Activated naive CD4-positive, alpha-beta T cell treated with anti-CD3 and anti-CD28 coated beads for 36 hours (primary cell): ENCODE data around the gene IGF2BP1. TPM values are rescaled to one million over a fixed set of nuclear protein-coding genes. Genes with fewer than 3 reads are reported as not detected.
"Not testable (repeated sequence)": the region's sequence is repeated elsewhere in the genome, so short reads cannot be mapped to it uniquely, and the experiment has no call there.

Source experiments
- CTCF ChIA-PET: fragments of 350-600 bp; sonication (Branson Sonifier 250); formaldehyde crosslinking; loops from one replicate; lab custom pipeline; 2021; ENCODE audit warnings: antibody characterized with exemption; lab: Charles Lee
- DNase-seq: peaks from one replicate; pipeline ENCODE4 v3.0.0-alpha.2; 2020
- H3K27ac Mint-ChIP-seq: one replicate; pipeline ENCODE4 v1.8.0; 2021; ENCODE audit warnings: mild to moderate bottlenecking, mixed read lengths
- H3K27me3 Mint-ChIP-seq: one replicate; pipeline ENCODE4 v1.8.0; 2021; ENCODE audit warnings: low read depth, mixed read lengths
- H3K36me3 Mint-ChIP-seq: one replicate; pipeline ENCODE4 v1.8.0; 2021; ENCODE audit warnings: low read depth, mixed read lengths
- H3K4me1 Mint-ChIP-seq: one replicate; pipeline ENCODE4 v1.8.0; 2021; ENCODE audit warnings: low read depth, mixed read lengths
- H3K4me3 Mint-ChIP-seq: one replicate; pipeline ENCODE4 v1.8.0; 2021; ENCODE audit warnings: mild to moderate bottlenecking, moderate library complexity, mixed read lengths
- H3K9me3 Mint-ChIP-seq: one replicate; pipeline ENCODE4 v1.8.0; 2021; ENCODE audit warnings: mixed read lengths
- intact Hi-C: fragments of 100-400 bp; cut with micrococcal nuclease; formaldehyde crosslinking; loops from one replicate; pipeline ENCODE4 v1.15.1; 2023
- total RNA-seq, 2 experiments: library from RNA; stranded (reverse); gene quantifications; one replicate each; pipeline ENCODE4 v1.2.3, GENCODE V29; 2021

The IGF2BP1 gene
- total RNA-seq, 2 experiments from 2014 or later = 0.57 to 0.60 TPM

- intact Hi-C loops = loop anchor here (10.0 kb wide), 1 partner anchor 64 kb away; the partner anchor contains the start of gene B4GALNT2
- no peak for DNase-seq
- Mint-ChIP-seq H3K4me1 (no peaks in the 10 kb centered on the region), H3K27ac (no peak overlapping the region), H3K4me3 (no peak overlapping the region), H3K27me3 (peaks cover 2% of the 10 kb centered on the region), H3K9me3 (no peaks in the 10 kb centered on the region), H3K36me3 (no peaks in the 10 kb centered on the region)
- CTCF ChIA-PET = interaction anchor here (0.6 kb wide), 2 partner anchors 23 to 197 kb away, joined by 3 to 4 read pairs; no protein-coding TSS in a partner anchor
These were observed 73.9 kb downstream of the IGF2BP1 start for GRCh38 chr17:49071106-49071505.

DNA sequence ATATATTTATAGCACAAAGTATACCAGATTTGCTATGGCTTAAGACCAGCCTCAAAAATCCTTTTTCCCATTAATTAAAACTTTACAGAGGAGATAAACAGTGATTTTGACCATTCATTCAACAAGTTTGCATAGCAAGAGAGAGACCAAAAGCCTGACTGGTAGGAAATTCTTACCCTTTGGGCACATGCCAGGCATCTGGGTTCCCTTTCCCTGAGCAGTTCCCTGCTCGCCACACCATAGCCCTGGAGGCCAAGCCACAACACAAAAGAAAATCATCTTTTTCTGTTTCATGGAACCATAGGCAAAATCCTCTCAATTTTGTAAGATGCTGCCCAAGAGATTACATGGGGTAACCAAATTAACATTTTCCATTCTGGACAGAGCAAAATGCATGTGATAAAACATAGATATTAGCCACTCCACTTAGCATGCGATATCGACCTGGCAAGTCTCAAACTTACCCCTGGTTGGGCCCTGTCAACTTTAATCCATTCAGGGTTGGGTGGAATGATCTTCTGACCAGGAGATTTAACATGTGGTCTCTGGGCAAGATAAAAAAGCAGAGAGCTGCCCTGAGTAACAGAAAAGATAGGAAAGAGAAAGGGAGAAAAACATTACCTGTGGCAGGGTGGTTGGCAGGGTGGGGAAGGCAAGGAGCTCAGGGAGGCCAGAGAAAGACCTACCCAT is 77.8 kb downstream of the IGF2BP1 start:
- Mint-ChIP-seq H3K27me3 (peaks cover 12% of the 10 kb centered on the region), H3K36me3 (no peaks in the 10 kb centered on the region), H3K4me1 (no peaks in the 10 kb centered on the region), H3K27ac (no peak overlapping the region), H3K4me3 (no peak overlapping the region), H3K9me3 (no peaks in the 10 kb centered on the region)
- CTCF ChIA-PET = interaction anchor here (0.6 to 0.8 kb wide), 2 partner anchors 81 to 172 kb away, joined by 3 to 8 read pairs; no protein-coding TSS in a partner anchor
- no peak for DNase-seq
- intact Hi-C loops = loop anchor here (10.0 kb wide), 1 partner anchor 60 kb away; the partner anchor contains the start of gene B4GALNT2

DNA sequence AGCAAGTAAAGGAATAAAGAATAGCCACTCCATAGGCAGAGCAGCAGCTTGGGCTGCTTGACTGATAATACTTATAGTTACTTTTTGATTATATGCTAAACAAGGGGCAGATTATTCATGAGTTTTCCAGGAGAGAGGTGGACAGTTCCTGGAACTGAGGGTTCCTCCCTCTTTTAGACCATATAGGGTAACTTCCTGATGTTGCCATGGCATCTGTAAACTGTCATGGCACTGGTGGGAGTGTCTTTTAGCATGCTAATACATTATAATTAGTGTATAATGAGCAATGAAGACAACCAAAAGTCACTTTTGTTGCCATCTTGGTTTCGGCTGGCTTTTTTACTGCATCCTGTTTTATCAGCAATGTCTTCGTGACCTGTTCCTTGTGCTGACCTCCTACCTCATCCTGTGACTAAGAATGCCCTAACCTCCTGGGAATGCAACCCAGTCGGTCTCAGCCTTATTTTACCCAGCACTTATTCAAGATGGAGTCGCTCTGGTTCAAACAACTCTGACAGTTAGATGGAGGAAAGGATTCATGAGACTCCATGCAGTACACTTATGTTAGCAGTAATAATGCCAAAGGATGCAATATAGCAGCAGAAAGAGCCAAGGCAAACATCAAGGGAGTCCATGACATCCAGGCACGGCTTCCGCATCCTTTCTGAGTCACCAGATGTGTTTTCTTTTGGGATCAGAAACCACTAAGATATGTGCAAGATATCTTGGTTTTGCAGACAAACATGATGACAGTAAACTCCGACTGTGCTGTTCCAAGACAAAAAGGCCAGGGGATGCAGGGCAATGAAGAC is 79.6 kb downstream of the IGF2BP1 start:
- Mint-ChIP-seq H3K27ac (no peak overlapping the region), H3K36me3 (no peaks in the 10 kb centered on the region), H3K4me3 (no peak overlapping the region), H3K4me1 (no peaks in the 10 kb centered on the region), H3K9me3 (no peaks in the 10 kb centered on the region), H3K27me3 (peaks cover 17% of the 10 kb centered on the region)
- intact Hi-C loops = loop anchor here (10.0 kb wide), 1 partner anchor 58 kb away; the partner anchor contains the start of gene B4GALNT2
- CTCF ChIA-PET = interaction anchor here (0.6 kb wide), 1 partner anchor 425 kb away, joined by 3 read pairs; no protein-coding TSS in a partner anchor
- DNase-seq = no peak

GRCh38 chr17:49078248-49078647 is 81.1 kb downstream of the IGF2BP1 start:
- peaks cover 17% of the 10 kb centered on the region for H3K27me3 Mint-ChIP-seq
- H3K4me3 Mint-ChIP-seq = no peak overlapping the region
- no peak overlapping the region for H3K27ac Mint-ChIP-seq
- no peaks in the 10 kb centered on the region for H3K9me3 Mint-ChIP-seq
- intact Hi-C loops = loop anchor here (10.0 kb wide), 1 partner anchor 57 kb away; the partner anchor contains the start of gene B4GALNT2
- CTCF ChIA-PET = no interaction called here
- no peaks in the 10 kb centered on the region for H3K4me1 Mint-ChIP-seq
- no peak for DNase-seq
- H3K36me3 Mint-ChIP-seq = no peaks in the 10 kb centered on the region

DNA sequence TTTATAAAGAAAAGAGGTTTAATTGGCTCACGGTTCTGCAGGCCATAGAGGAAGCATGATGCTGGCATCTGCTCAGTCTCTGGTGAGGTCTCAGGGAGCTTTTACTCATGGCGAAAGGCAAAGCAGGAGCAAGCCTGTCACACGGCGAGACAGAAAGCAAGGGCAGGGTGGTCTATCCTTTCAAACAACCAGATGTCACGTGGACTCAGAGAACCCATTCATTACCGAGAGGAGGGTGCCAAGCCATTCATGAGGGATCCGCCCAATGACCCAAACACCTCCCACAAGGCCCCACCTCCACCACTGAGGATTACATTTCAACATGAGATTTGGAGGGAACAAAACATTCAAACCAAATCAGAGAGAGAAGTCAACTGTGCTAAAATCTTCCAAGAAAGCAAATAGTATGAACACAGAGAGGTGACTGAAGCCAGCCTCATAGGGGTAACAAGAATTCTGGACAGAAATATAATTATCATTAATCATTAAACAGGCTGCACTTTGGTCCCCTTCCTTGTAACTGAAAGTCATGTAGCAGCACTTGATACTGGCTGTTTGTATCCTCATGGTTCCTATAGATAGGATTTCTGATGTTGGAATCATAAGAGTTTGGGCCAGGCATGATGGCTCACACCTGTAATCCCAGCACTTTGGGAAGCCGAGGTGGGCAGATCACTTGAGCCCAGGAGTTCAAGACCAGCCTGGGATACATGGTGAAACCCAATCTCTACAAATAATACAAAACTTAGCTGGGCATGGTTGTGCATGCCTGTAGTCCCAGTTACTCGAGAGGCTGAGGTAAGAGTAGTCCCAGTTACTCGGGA is 82.9 kb downstream of the IGF2BP1 start:
- no peak for DNase-seq
- CTCF ChIA-PET = no interaction called here
- H3K4me1 Mint-ChIP-seq = no peaks in the 10 kb centered on the region
- peaks cover 17% of the 10 kb centered on the region for H3K27me3 Mint-ChIP-seq
- H3K4me3 Mint-ChIP-seq = no peak overlapping the region
- no peak overlapping the region for H3K27ac Mint-ChIP-seq
- intact Hi-C loops = loop anchor here (10.0 kb wide), 1 partner anchor 55 kb away; the partner anchor contains the start of gene B4GALNT2
- no peaks in the 10 kb centered on the region for H3K36me3 Mint-ChIP-seq
- no peaks in the 10 kb centered on the region for H3K9me3 Mint-ChIP-seq

DNA sequence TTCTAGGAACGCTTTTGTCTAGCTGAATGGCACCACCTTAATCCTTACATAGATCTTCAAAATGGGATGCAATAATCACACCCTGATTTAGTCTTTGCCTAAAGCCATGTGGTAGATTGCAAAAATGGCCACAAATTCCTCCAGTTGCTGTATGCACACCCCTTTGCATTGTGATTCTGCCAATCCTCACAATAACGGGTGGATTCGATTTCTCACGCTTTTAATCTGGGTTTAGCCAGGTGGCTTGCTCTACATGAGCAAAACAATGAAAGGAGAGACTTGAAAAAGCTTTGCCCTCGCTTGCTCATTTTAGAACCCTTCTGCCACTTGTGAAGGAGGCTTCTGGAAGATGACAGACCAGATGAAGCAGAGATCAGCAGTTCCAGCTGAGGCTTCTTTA is 85.0 kb downstream of the IGF2BP1 start:
- H3K27me3 Mint-ChIP-seq = peaks cover 16% of the 10 kb centered on the region
- H3K4me3 Mint-ChIP-seq = no peak overlapping the region
- H3K9me3 Mint-ChIP-seq = no peaks in the 10 kb centered on the region
- intact Hi-C loops = no loop called here
- no peaks in the 10 kb centered on the region for H3K4me1 Mint-ChIP-seq
- CTCF ChIA-PET = no interaction called here
- no peak for DNase-seq
- no peak overlapping the region for H3K27ac Mint-ChIP-seq
- no peaks in the 10 kb centered on the region for H3K36me3 Mint-ChIP-seq

DNA sequence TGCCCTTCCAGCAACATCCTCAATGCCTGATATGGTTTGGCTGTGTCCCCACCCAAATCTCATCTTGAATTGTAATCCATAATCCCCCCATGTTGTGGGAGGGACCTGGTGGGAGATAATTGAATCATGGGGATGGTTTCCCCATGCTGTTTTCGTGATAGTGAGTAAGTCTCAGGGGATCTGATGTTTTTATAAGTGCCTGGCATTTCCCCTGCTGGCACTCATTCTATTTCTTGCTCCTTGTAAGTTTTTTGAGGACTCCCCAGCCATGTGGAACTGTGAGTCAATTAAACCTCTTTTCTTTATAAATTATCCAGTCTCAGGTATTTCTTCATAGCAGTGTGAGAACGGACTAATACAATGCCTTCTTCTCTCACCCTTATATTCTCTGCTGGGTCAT is 87.9 kb downstream of the IGF2BP1 start:
- H3K4me1 Mint-ChIP-seq, DNase-seq, H3K27ac Mint-ChIP-seq, intact Hi-C loops, H3K27me3 Mint-ChIP-seq, CTCF ChIA-PET, H3K36me3 Mint-ChIP-seq, H3K4me3 Mint-ChIP-seq, H3K9me3 Mint-ChIP-seq: not testable (repeated sequence)

- Mint-ChIP-seq H3K4me1 (no peaks in the 10 kb centered on the region), H3K27me3 (peaks cover 9% of the 10 kb centered on the region), H3K27ac (no peak overlapping the region), H3K4me3 (no peak overlapping the region), H3K9me3 (no peaks in the 10 kb centered on the region), H3K36me3 (no peaks in the 10 kb centered on the region)
- CTCF ChIA-PET = no interaction called here
- intact Hi-C loops = no loop called here
- DNase-seq = no peak
These were observed 88.6 kb downstream of the IGF2BP1 start for GRCh38 chr17:49085565-49086315.

- H3K27me3 Mint-ChIP-seq = peaks cover 6% of the 10 kb centered on the region
- no peaks in the 10 kb centered on the region for H3K4me1 Mint-ChIP-seq
- intact Hi-C loops = no loop called here
- H3K36me3 Mint-ChIP-seq = no peaks in the 10 kb centered on the region
- H3K27ac Mint-ChIP-seq = no peak overlapping the region
- CTCF ChIA-PET = no interaction called here
- H3K4me3 Mint-ChIP-seq = no peak overlapping the region
- DNase-seq = no peak
- no peaks in the 10 kb centered on the region for H3K9me3 Mint-ChIP-seq
These were observed 89.1 kb downstream of the IGF2BP1 start for GRCh38 chr17:49086316-49086605.

DNA sequence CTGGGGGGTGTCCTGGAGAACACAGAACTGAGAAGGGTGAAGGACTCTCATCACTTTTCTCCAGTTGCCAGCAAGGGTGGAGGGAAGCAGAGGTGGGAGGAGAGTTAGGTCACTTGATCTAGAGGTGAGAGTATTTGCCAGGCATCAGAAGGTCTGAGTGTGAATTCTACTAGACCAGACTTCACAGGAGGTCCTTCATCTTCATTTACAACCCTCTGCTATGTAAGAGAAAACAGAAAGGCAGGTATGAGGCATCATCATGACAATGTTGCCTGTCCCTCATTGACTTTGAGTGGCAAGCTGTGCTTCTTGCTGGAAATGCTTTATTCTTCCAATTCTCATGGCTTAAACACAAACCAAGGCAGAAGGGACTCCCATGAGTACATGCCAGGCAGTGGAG is 89.5 kb downstream of the IGF2BP1 start:
- H3K27ac Mint-ChIP-seq = no peak overlapping the region
- H3K27me3 Mint-ChIP-seq = peaks cover 4% of the 10 kb centered on the region
- CTCF ChIA-PET = no interaction called here
- no peaks in the 10 kb centered on the region for H3K9me3 Mint-ChIP-seq
- no peak overlapping the region for H3K4me3 Mint-ChIP-seq
- no peak for DNase-seq
- no peaks in the 10 kb centered on the region for H3K36me3 Mint-ChIP-seq
- H3K4me1 Mint-ChIP-seq = no peaks in the 10 kb centered on the region
- intact Hi-C loops = no loop called here

GRCh38 chr17:49089094-49089493 is 91.9 kb downstream of the IGF2BP1 start:
- no peak for DNase-seq
- H3K4me1 Mint-ChIP-seq = no peaks in the 10 kb centered on the region
- H3K27me3 Mint-ChIP-seq = peaks cover 4% of the 10 kb centered on the region
- intact Hi-C loops = no loop called here
- H3K9me3 Mint-ChIP-seq = no peaks in the 10 kb centered on the region
- H3K4me3 Mint-ChIP-seq = no peak overlapping the region
- no peaks in the 10 kb centered on the region for H3K36me3 Mint-ChIP-seq
- CTCF ChIA-PET = no interaction called here
- no peak overlapping the region for H3K27ac Mint-ChIP-seq
